ENCODE results near the gene IRF9. TPM values are rescaled to one million over a fixed set of nuclear protein-coding genes. Genes with fewer than 3 reads are reported as not detected.

The IRF9 gene
- total and polyA plus RNA-seq, 12 donors, result 17.7 to 147 (median 36.7) TPM

- Histone ChIP-seq H3K36me3 (peaks cover 0 to 61% (median 29%) of the 10 kb centered on the region in 9 donors), H3K27me3 (no peaks in the 10 kb centered on the region), H3K27ac (peak within 1 kb of the TSS; percentile 79 to 97 (median 94)), H3K4me3 (peak within 1 kb of the TSS; percentile 75 to 96 (median 84)), H3K9me3 (no peaks in the 10 kb centered on the region), H3K4me1 (peaks cover 18 to 61% (median 34%) of the 10 kb centered on the region in 9 donors)
- peak; percentile 85 to 94 (median 89) for ATAC-seq
- 0% methylated on average over 25 of the region's 25 CpGs for WGBS, 2 donors
- DNase-seq, result peak; percentile 93 to 95
- TF ChIP-seq, protein P1, sequence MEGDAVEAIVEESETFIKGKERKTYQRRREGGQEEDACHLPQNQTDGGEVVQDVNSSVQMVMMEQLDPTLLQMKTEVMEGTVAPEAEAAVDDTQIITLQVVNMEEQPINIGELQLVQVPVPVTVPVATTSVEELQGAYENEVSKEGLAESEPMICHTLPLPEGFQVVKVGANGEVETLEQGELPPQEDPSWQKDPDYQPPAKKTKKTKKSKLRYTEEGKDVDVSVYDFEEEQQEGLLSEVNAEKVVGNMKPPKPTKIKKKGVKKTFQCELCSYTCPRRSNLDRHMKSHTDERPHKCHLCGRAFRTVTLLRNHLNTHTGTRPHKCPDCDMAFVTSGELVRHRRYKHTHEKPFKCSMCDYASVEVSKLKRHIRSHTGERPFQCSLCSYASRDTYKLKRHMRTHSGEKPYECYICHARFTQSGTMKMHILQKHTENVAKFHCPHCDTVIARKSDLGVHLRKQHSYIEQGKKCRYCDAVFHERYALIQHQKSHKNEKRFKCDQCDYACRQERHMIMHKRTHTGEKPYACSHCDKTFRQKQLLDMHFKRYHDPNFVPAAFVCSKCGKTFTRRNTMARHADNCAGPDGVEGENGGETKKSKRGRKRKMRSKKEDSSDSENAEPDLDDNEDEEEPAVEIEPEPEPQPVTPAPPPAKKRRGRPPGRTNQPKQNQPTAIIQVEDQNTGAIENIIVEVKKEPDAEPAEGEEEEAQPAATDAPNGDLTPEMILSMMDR (IDR thresholded peaks at IDR 0.05), result peak in 2 of 9 donors; percentile 7 to 21
- intact Hi-C loops (cut with DNase I), result loop anchor here in 4 of 10 donors (2.0 to 10.0 kb wide), 4 partner anchors 14 to 842 kb away; partner anchors contain the start of genes DCAF11 (in 3 of the 4), NRL (in 3 of the 4), BCL2L2 (in 1 of the 4) and IRF9 (in 1 of the 4)
Observed at GRCh38 chr14:24146453-24146977, 14.6 kb upstream of the IRF9 start, which contains the start of gene PSME2. Gene PSME2, minus strand, starts transcription at chr14:24146610. Its CDS starts 29 bp downstream, at chr14:24146581.

DNA sequence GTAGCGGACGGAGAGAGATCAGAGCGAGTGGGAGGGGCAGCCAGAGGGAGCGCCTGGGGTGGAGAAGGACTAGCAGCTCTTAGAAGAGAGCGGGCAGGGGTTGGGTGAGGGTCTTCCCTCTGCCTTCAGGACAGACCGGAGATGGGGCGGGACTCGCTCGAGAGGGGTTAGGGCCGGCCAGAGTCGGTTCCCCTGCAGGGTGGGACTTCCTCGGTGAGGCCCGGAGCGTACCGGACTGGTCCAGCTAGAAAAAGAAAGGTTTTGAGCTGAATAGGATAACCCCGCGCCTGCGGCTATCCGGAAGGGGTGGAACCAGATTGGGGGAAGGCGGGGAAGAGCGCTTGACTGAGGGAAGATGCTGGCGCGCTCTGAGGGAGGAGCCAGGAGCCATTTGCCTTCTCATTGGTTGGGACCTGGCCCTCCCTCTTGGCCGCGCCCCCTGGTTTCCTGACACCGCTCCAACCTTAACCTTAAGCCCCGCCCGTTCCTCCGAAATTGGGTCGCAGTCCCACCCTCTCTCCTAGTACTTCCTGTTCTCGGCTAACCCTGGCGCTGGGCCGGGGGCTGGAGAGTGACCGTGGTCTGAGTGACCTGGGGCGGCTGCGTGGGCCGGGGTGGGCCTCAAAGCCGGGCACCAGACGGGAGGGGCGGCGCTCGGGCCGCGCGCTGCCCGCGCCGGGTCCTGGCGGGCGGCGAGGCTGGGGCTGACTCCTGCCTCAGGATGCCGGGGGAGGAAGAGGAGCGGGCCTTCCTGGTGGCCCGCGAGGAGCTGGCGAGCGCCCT lies 13.9 kb upstream of the IRF9 start, which contains the start of gene RNF31:
RNF31 (plus strand) TSS at position 521 of the 783 bp plus-strand sequence; CDS start at position 722, 201 bp downstream.
- Histone ChIP-seq H3K27me3 (no peaks in the 10 kb centered on the region), H3K4me3 (peak within 1 kb of the TSS; percentile 75 to 96 (median 84)), H3K4me1 (peaks cover 16 to 57% (median 30%) of the 10 kb centered on the region in 9 donors), H3K27ac (peak within 1 kb of the TSS; percentile 79 to 97 (median 94)), H3K36me3 (peaks cover 0 to 68% (median 34%) of the 10 kb centered on the region in 9 donors), H3K9me3 (no peaks in the 10 kb centered on the region)
- DNase-seq (peak; percentile 97 to 99), ATAC-seq (peak; percentile 92 to 98 (median 95))
- intact Hi-C loops (cut with DNase I), result loop anchor here in 4 of 10 donors (2.0 to 10.0 kb wide), 4 partner anchors 14 to 842 kb away; partner anchors contain the start of genes DCAF11 (in 3 of the 4), NRL (in 3 of the 4), BCL2L2 (in 1 of the 4) and IRF9 (in 1 of the 4)
- TF ChIP-seq, protein P1 (IDR thresholded peaks at IDR 0.05), result no peak
- WGBS, 2 donors, result 0 to 1% methylated on average over 55 to 57 of the region's 57 CpGs

DNA sequence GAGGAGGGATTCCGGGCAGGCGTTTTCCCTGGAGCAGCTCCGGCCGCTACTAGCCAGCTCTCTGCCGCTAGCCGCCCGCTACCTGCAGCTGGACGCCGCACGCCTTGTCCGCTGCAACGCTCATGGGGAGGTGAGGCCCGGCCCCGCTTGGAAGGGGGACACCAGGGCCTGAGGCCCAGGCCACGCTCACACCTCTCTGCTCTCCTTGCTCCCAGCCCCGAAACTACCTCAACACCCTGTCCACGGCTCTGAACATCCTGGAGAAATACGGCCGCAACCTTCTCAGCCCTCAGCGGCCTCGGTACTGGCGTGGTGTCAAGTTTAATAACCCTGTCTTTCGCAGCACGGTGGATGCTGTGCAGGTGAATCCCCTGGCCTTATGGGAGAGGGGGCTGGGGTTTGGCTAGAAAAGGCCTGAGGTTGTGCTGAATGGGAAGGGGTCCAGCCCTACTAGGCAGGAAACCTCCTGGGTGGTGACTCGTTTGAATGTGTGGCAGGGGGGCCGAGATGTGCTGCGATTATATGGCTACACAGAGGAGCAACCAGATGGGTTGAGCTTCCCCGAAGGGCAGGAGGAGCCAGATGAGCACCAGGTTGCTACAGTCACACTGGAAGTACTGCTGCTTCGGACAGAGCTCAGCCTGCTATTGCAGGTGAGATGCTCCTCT lies 13.2 kb upstream of the IRF9 start:
- intact Hi-C loops (cut with DNase I), result loop anchor here in 4 of 10 donors (2.0 to 10.0 kb wide), 4 partner anchors 13 to 843 kb away; partner anchors contain the start of genes DCAF11 (in 3 of the 4), NRL (in 3 of the 4), BCL2L2 (in 1 of the 4) and IRF9 (in 1 of the 4)
- H3K4me3 ChIP-seq, result peak overlapping the region; percentile 75 to 96 (median 84)
- H3K27ac ChIP-seq, result peak overlapping the region; percentile 64 to 97 (median 94)
- 5% methylated on average over 29 of the region's 29 CpGs for WGBS, 2 donors
- TF ChIP-seq, protein P1 (IDR thresholded peaks at IDR 0.05), result no peak
- ATAC-seq (peak in 1 of 8 donors; percentile 1), DNase-seq (no peak)
- H3K27me3 ChIP-seq, result no peaks in the 10 kb centered on the region
- peaks cover 0 to 68% (median 41%) of the 10 kb centered on the region in 9 donors for H3K36me3 ChIP-seq
- H3K4me1 ChIP-seq, result peaks cover 15 to 51% (median 27%) of the 10 kb centered on the region in 9 donors
- no peaks in the 10 kb centered on the region for H3K9me3 ChIP-seq
